ENCODE results near the gene NTM.

Gene NTM

DNA sequence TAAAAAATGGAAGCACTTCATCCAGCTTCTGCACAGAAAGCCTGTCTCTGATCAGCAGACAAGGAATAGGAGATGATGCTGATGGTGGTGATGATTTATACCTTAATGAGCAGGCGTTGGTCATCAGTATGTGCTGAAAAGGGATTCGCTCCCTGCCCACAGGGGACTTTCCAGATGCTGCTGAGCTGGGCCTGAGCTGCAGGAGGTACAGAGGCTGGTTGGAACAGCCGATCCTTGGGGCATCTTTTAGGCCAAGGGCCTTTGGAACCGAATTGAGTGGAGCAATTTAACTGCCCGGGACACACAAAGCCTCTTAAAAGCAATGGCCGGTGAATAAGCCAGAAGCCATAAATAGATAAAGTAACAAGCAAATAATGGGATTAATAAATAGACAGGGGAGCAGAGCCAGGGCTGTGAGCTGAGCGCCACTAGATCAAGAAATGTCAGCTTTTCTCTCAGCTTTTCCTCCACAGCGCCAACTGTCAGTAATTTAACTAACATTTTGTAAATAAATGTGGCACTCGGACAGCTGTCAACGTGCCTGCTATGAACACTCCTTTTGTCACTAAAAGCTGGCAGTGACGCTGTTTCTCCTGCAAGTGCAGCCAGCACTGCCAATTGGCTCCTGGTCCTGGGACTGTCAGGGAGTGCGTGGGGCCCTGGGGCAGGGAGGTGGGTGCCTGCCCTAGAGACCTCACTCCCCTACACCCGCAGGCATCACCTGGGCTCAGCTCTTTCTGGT is 562.3 kb downstream of the NTM start:
- Histone ChIP-seq H3K79me2 (ENCODE audit: insufficient read depth, low read length) (no peaks in the 10 kb centered on the region), H3K9me3 (ENCODE audit: low read length) (no peaks in the 10 kb centered on the region), H4K20me1 (ENCODE audit: insufficient read depth, low read length) (no peaks in the 10 kb centered on the region), H3K27me3 (ENCODE audit: insufficient read depth, low read length) (no peaks in the 10 kb centered on the region), H3K4me1 (ENCODE audit: insufficient read depth, low read length, severe bottlenecking) (no peaks in the 10 kb centered on the region), H3K27ac (ENCODE audit: low read depth, low read length, poor library complexity, severe bottlenecking) (no peak overlapping the region), H2AFZ (ENCODE audit: low read length) (no peak overlapping the region), H3K4me3 (ENCODE audit: low read depth, low read length, poor library complexity, severe bottlenecking) (no peak overlapping the region), H3F3A (ENCODE audit: insufficient read depth, low read length) (no peaks in the 10 kb centered on the region), H3K9ac (ENCODE audit: low read length) (no peak overlapping the region), H3K36me3 (ENCODE audit: insufficient read depth, low read length) (no peaks in the 10 kb centered on the region), H3K4me2 (ENCODE audit: low read length) (no peak overlapping the region), H3K9me2 (ENCODE audit: low read depth, low read length) (no peaks in the 10 kb centered on the region)
- TF ChIP-seq, protein P1, sequence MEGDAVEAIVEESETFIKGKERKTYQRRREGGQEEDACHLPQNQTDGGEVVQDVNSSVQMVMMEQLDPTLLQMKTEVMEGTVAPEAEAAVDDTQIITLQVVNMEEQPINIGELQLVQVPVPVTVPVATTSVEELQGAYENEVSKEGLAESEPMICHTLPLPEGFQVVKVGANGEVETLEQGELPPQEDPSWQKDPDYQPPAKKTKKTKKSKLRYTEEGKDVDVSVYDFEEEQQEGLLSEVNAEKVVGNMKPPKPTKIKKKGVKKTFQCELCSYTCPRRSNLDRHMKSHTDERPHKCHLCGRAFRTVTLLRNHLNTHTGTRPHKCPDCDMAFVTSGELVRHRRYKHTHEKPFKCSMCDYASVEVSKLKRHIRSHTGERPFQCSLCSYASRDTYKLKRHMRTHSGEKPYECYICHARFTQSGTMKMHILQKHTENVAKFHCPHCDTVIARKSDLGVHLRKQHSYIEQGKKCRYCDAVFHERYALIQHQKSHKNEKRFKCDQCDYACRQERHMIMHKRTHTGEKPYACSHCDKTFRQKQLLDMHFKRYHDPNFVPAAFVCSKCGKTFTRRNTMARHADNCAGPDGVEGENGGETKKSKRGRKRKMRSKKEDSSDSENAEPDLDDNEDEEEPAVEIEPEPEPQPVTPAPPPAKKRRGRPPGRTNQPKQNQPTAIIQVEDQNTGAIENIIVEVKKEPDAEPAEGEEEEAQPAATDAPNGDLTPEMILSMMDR (IDR thresholded peaks at IDR 0.05; ENCODE audit: low read length): no peak
- TF ChIP-seq EZH2 (IDR thresholded peaks at IDR 0.05; ENCODE audit: borderline replicate concordance, low read length): no peak

DNA sequence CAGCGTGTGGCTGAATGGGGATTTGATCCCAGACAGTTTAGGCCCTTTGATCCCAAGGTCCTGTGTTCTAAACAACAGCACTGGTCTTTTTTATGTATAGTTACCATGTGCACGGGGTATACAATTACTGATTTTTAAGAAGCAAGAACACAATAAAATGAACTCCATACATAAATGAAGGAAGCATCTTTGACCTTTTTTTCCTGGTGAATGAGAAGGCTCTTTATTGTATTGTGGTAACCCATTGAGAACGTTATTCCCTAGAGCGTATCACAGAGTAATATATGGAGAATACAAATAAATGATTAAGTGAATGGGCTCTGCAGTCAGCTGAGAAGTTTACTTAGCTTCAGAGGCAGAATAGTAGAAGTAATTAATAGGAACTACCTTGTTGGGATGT is 563.6 kb downstream of the NTM start:
- Histone ChIP-seq H3K36me3 (ENCODE audit: insufficient read depth, low read length) (no peaks in the 10 kb centered on the region), H4K20me1 (ENCODE audit: insufficient read depth, low read length) (no peaks in the 10 kb centered on the region), H3K79me2 (ENCODE audit: insufficient read depth, low read length) (no peaks in the 10 kb centered on the region), H3K27ac (ENCODE audit: low read depth, low read length, poor library complexity, severe bottlenecking) (no peak overlapping the region), H3K4me2 (ENCODE audit: low read length) (no peak overlapping the region), H3F3A (ENCODE audit: insufficient read depth, low read length) (no peaks in the 10 kb centered on the region), H3K9me3 (ENCODE audit: low read length) (no peaks in the 10 kb centered on the region), H3K9me2 (ENCODE audit: low read depth, low read length) (no peaks in the 10 kb centered on the region), H2AFZ (ENCODE audit: low read length) (no peak overlapping the region), H3K4me1 (ENCODE audit: insufficient read depth, low read length, severe bottlenecking) (no peaks in the 10 kb centered on the region), H3K4me3 (ENCODE audit: low read depth, low read length, poor library complexity, severe bottlenecking) (no peak overlapping the region), H3K9ac (ENCODE audit: low read length) (no peak overlapping the region), H3K27me3 (ENCODE audit: insufficient read depth, low read length) (no peaks in the 10 kb centered on the region)
- no peak for TF ChIP-seq EZH2 (IDR thresholded peaks at IDR 0.05; ENCODE audit: borderline replicate concordance, low read length)
- TF ChIP-seq, protein P1 (IDR thresholded peaks at IDR 0.05; ENCODE audit: low read length): no peak

DNA sequence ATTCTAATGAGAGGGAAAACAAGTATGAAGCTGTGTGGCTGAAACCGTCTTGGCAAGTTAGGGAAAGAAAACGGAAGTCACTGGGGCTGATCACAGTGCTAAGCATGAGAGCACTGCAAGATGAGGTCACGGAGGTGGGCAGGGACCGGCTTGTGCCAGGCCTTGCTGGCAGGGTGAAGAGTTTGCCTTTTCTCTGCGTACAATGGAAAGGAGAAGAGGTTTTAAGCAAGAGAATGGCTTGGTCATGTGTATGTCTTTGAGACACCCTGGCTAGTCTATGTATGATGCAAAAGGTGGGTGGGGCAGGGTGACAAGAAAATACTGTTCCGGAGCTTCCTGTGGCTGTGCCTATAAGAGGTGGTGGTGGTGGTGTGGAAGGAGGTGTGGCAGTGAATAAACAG is 567.9 kb downstream of the NTM start:
- Histone ChIP-seq H3K4me1 (ENCODE audit: insufficient read depth, low read length, severe bottlenecking) (no peaks in the 10 kb centered on the region), H4K20me1 (ENCODE audit: insufficient read depth, low read length) (no peaks in the 10 kb centered on the region), H3K79me2 (ENCODE audit: insufficient read depth, low read length) (no peaks in the 10 kb centered on the region), H2AFZ (ENCODE audit: low read length) (no peak overlapping the region), H3K9ac (ENCODE audit: low read length) (no peak overlapping the region), H3K27me3 (ENCODE audit: insufficient read depth, low read length) (no peaks in the 10 kb centered on the region), H3K9me2 (ENCODE audit: low read depth, low read length) (no peaks in the 10 kb centered on the region), H3F3A (ENCODE audit: insufficient read depth, low read length) (no peaks in the 10 kb centered on the region), H3K4me3 (ENCODE audit: low read depth, low read length, poor library complexity, severe bottlenecking) (no peak overlapping the region), H3K27ac (ENCODE audit: low read depth, low read length, poor library complexity, severe bottlenecking) (no peak overlapping the region), H3K4me2 (ENCODE audit: low read length) (no peak overlapping the region), H3K36me3 (ENCODE audit: insufficient read depth, low read length) (no peaks in the 10 kb centered on the region), H3K9me3 (ENCODE audit: low read length) (no peaks in the 10 kb centered on the region)
- TF ChIP-seq EZH2 (IDR thresholded peaks at IDR 0.05; ENCODE audit: borderline replicate concordance, low read length): no peak
- TF ChIP-seq, protein P1 (IDR thresholded peaks at IDR 0.05; ENCODE audit: low read length): no peak

Data from OCI-LY1 (cell line).